ENCODE data around the gene BLTP3B.

BLTP3B gene

GRCh38 chr12:100170313-100170858 is 27.7 kb upstream of the BLTP3B start:
- Histone ChIP-seq H3K4me3 (ENCODE audit: low read depth in 1 of 2, low read length in 2 of 2) (no peak overlapping the region), H2AFZ (ENCODE audit: low read depth, low read length) (no peak overlapping the region), H3K36me3 (ENCODE audit: insufficient read depth, low read length) (peaks cover 17% of the 10 kb centered on the region), H4K20me1 (ENCODE audit: insufficient read depth, low read length) (no peaks in the 10 kb centered on the region), H3K4me1 (ENCODE audit: insufficient read depth, low read length) (no peaks in the 10 kb centered on the region), H3K27ac (ENCODE audit: low read length) (no peak overlapping the region), H3K4me2 (ENCODE audit: insufficient read depth, low read length) (no peak overlapping the region), H3K27me3 (ENCODE audit: insufficient read depth, low read length, poor library complexity) (no peaks in the 10 kb centered on the region), H3K9me3 (ENCODE audit: insufficient read depth, low read length, severe bottlenecking) (no peaks in the 10 kb centered on the region), H3K9ac (ENCODE audit: low read depth, low read length) (no peak overlapping the region), H3K79me2 (ENCODE audit: insufficient read depth, low read length) (no peaks in the 10 kb centered on the region)
- TF ChIP-seq EZH2 (IDR thresholded peaks at IDR 0.05; ENCODE audit: borderline replicate concordance, low read depth, low read length, severe bottlenecking) (no peak), CTCF (IDR thresholded peaks at IDR 0.05; ENCODE audit: borderline replicate concordance, extremely low read depth, low read length, poor library complexity, severe bottlenecking) (no peak)
- no peak for DNase-seq
- ATAC-seq (ENCODE audit: insufficient read depth, low read depth): no peak

- ATAC-seq (ENCODE audit: insufficient read depth, low read depth) (no peak), DNase-seq (no peak)
- H3K4me1 ChIP-seq (ENCODE audit: insufficient read depth, low read length): peaks cover 4% of the 10 kb centered on the region
- H2AFZ ChIP-seq (ENCODE audit: low read depth, low read length): no peak overlapping the region
- TF ChIP-seq CTCF (IDR thresholded peaks at IDR 0.05; ENCODE audit: borderline replicate concordance, extremely low read depth, low read length, poor library complexity, severe bottlenecking) (no peak), EZH2 (IDR thresholded peaks at IDR 0.05; ENCODE audit: borderline replicate concordance, low read depth, low read length, severe bottlenecking) (no peak)
- H3K36me3 ChIP-seq (ENCODE audit: insufficient read depth, low read length): peaks cover 21% of the 10 kb centered on the region
- no peaks in the 10 kb centered on the region for H4K20me1 ChIP-seq (ENCODE audit: insufficient read depth, low read length)
- H3K79me2 ChIP-seq (ENCODE audit: insufficient read depth, low read length): no peaks in the 10 kb centered on the region
- no peaks in the 10 kb centered on the region for H3K27me3 ChIP-seq (ENCODE audit: insufficient read depth, low read length, poor library complexity)
- H3K9ac ChIP-seq (ENCODE audit: low read depth, low read length): no peak overlapping the region
- no peaks in the 10 kb centered on the region for H3K9me3 ChIP-seq (ENCODE audit: insufficient read depth, low read length, severe bottlenecking)
- H3K4me2 ChIP-seq (ENCODE audit: insufficient read depth, low read length): no peak overlapping the region
- no peak overlapping the region for H3K27ac ChIP-seq (ENCODE audit: low read length)
- no peak overlapping the region for H3K4me3 ChIP-seq (ENCODE audit: low read depth in 1 of 2, low read length in 2 of 2)
Observed at GRCh38 chr12:100169345-100169744, 26.7 kb upstream of the BLTP3B start.

GRCh38 chr12:100168562-100168961 is 25.9 kb upstream of the BLTP3B start:
- DNase-seq: no peak
- ATAC-seq (ENCODE audit: insufficient read depth, low read depth): no peak
- Histone ChIP-seq H3K36me3 (ENCODE audit: insufficient read depth, low read length) (peaks cover 21% of the 10 kb centered on the region), H3K79me2 (ENCODE audit: insufficient read depth, low read length) (no peaks in the 10 kb centered on the region), H3K4me2 (ENCODE audit: insufficient read depth, low read length) (no peak overlapping the region), H3K27ac (ENCODE audit: low read length) (no peak overlapping the region), H4K20me1 (ENCODE audit: insufficient read depth, low read length) (no peaks in the 10 kb centered on the region), H3K9me3 (ENCODE audit: insufficient read depth, low read length, severe bottlenecking) (no peaks in the 10 kb centered on the region), H2AFZ (ENCODE audit: low read depth, low read length) (no peak overlapping the region), H3K27me3 (ENCODE audit: insufficient read depth, low read length, poor library complexity) (no peaks in the 10 kb centered on the region), H3K4me1 (ENCODE audit: insufficient read depth, low read length) (peaks cover 10% of the 10 kb centered on the region), H3K9ac (ENCODE audit: low read depth, low read length) (no peak overlapping the region), H3K4me3 (ENCODE audit: low read depth in 1 of 2, low read length in 2 of 2) (no peak overlapping the region)
- TF ChIP-seq CTCF (IDR thresholded peaks at IDR 0.05; ENCODE audit: borderline replicate concordance, extremely low read depth, low read length, poor library complexity, severe bottlenecking) (no peak), EZH2 (IDR thresholded peaks at IDR 0.05; ENCODE audit: borderline replicate concordance, low read depth, low read length, severe bottlenecking) (no peak)

- DNase-seq: no peak
- H3K4me1 ChIP-seq (ENCODE audit: insufficient read depth, low read length): peaks cover 13% of the 10 kb centered on the region
- H3K4me2 ChIP-seq (ENCODE audit: insufficient read depth, low read length): no peak overlapping the region
- H3K4me3 ChIP-seq (ENCODE audit: low read depth in 1 of 2, low read length in 2 of 2): no peak overlapping the region
- no peak for ATAC-seq (ENCODE audit: insufficient read depth, low read depth)
- H3K36me3 ChIP-seq (ENCODE audit: insufficient read depth, low read length): peaks cover 12% of the 10 kb centered on the region
- TF ChIP-seq CTCF (IDR thresholded peaks at IDR 0.05; ENCODE audit: borderline replicate concordance, extremely low read depth, low read length, poor library complexity, severe bottlenecking): no peak
- no peak for TF ChIP-seq EZH2 (IDR thresholded peaks at IDR 0.05; ENCODE audit: borderline replicate concordance, low read depth, low read length, severe bottlenecking)
- no peaks in the 10 kb centered on the region for H3K27me3 ChIP-seq (ENCODE audit: insufficient read depth, low read length, poor library complexity)
- H3K79me2 ChIP-seq (ENCODE audit: insufficient read depth, low read length): no peaks in the 10 kb centered on the region
- H2AFZ ChIP-seq (ENCODE audit: low read depth, low read length): no peak overlapping the region
- H3K27ac ChIP-seq (ENCODE audit: low read length): no peak overlapping the region
- no peaks in the 10 kb centered on the region for H3K9me3 ChIP-seq (ENCODE audit: insufficient read depth, low read length, severe bottlenecking)
- no peaks in the 10 kb centered on the region for H4K20me1 ChIP-seq (ENCODE audit: insufficient read depth, low read length)
- no peak overlapping the region for H3K9ac ChIP-seq (ENCODE audit: low read depth, low read length)
Observed at GRCh38 chr12:100166232-100166631, 23.6 kb upstream of the BLTP3B start.
